Keratinocyte (primary cell): Measurements from ENCODE around the gene CHCHD6. TPM values are rescaled to one million over a fixed set of nuclear protein-coding genes. Genes with fewer than 3 reads are reported as not detected.

Experiments
- DNase-seq: peaks from one replicate; pipeline ENCODE4 v3.0.0-alpha.2; 2011; ENCODE audit warnings: low read depth, missing footprints, low spot score
- FAIRE-seq: peaks from 2 replicates; lab custom pipeline; 2011; peaks lifted over from hg19 to GRCh38; lab: Jason Lieb, UNC
- H2AFZ ChIP-seq: 2 replicates; pipeline ENCODE4 v1.6.0; 2012; ENCODE audit warnings: low read length, control low read depth, inconsistent platforms; ENCODE audit not compliant: control insufficient read depth
- H3K27ac ChIP-seq: 2 replicates; pipeline ENCODE4 v1.5.1; 2011; ENCODE audit warnings: low read length; ENCODE audit not compliant: control insufficient read depth, insufficient read depth
- H3K27me3 ChIP-seq: 3 replicates; pipeline ENCODE4 v1.6.0; 2011; ENCODE audit warnings: low read length; ENCODE audit not compliant: control insufficient read depth, insufficient read depth; ENCODE audit errors: extremely low read depth
- H3K36me3 ChIP-seq, 2 experiments: 2 replicates in 1 of 2; 3 replicates in 1 of 2; pipeline ENCODE4 v1.5.1; 2011; ENCODE audit warnings: low read length in 2 of 2, mild to moderate bottlenecking in 1 of 2; ENCODE audit not compliant: control insufficient read depth in 2 of 2, insufficient read depth in 2 of 2; ENCODE audit errors: extremely low read depth in 1 of 2
- H3K4me1 ChIP-seq: 3 replicates; pipeline ENCODE4 v1.5.1; 2011; ENCODE audit warnings: low read length; ENCODE audit not compliant: control insufficient read depth, insufficient read depth; ENCODE audit errors: extremely low read depth
- H3K4me2 ChIP-seq: 3 replicates; pipeline ENCODE4 v1.6.0; 2011; ENCODE audit warnings: low read depth, low read length; ENCODE audit not compliant: control insufficient read depth, insufficient read depth; ENCODE audit errors: extremely low read depth
- H3K4me3 ChIP-seq, 3 experiments: fragments of 200-600 bp in 1 of 3; sonication (generic) in 1 of 3; 2 replicates in 2 of 3; 3 replicates in 1 of 3; pipeline ENCODE4 v1.5.1; 2011 to 2016; ENCODE audit warnings: low read length in 3 of 3, mild to moderate bottlenecking in 3 of 3, control low read depth in 2 of 3, inconsistent platforms in 1 of 3, low read depth in 1 of 3, mixed read lengths in 1 of 3, mixed run types in 1 of 3, moderate library complexity in 1 of 3; ENCODE audit not compliant: control insufficient read depth in 2 of 3, insufficient read depth in 2 of 3; ENCODE audit errors: extremely low read depth in 1 of 3
- H3K79me2 ChIP-seq: 2 replicates; pipeline ENCODE4 v1.6.0; 2012; ENCODE audit warnings: low read length; ENCODE audit not compliant: control insufficient read depth, insufficient read depth
- H3K9ac ChIP-seq: 3 replicates; pipeline ENCODE4 v1.6.0; 2011; ENCODE audit warnings: low read length; ENCODE audit not compliant: control insufficient read depth, insufficient read depth; ENCODE audit errors: extremely low read depth
- H3K9me1 ChIP-seq: 3 replicates; pipeline ENCODE4 v1.6.0; 2011; ENCODE audit warnings: low read length; ENCODE audit not compliant: control insufficient read depth, insufficient read depth; ENCODE audit errors: extremely low read depth
- H3K9me3 ChIP-seq: 2 replicates; pipeline ENCODE4 v1.5.1; 2012; ENCODE audit warnings: low read depth, low read length; ENCODE audit not compliant: control insufficient read depth
- H4K20me1 ChIP-seq: 3 replicates; pipeline ENCODE4 v1.6.0; 2011; ENCODE audit warnings: low read length; ENCODE audit not compliant: control insufficient read depth, insufficient read depth; ENCODE audit errors: extremely low read depth
- EZH2 ChIP-seq: IDR thresholded peaks from one replicate; pipeline ENCODE4 v1.6.1; 2012; ENCODE audit warnings: inconsistent platforms, mild to moderate bottlenecking, low read length, moderate library complexity
- dilution Hi-C: fragments of 300-500 bp; cut with MboI; formaldehyde crosslinking; loops from one replicate; pipeline ENCODE4 v1.7.0; 2020; ENCODE audit warnings: low sequenced_read_pairs; ENCODE audit not compliant: extremely low pct_ligation_motif_present
- polyA plus RNA-seq, 5 experiments: library from polyadenylated mRNA; depleted of rRNA in 3 of 5; stranded (reverse) in 3 of 5; stranded (forward) in 1 of 5; unstranded in 1 of 5; fragments of >200 nt; gene quantifications; 1 replicate in 1 of 5; 2 replicates in 3 of 5; 3 replicates in 1 of 5; pipeline versions ENCODE4 v1.2.1 to v1.2.3, GENCODE V29; 2011 to 2012; ENCODE audit warnings: missing spikeins in 2 of 5, low read depth in 1 of 5, low replicate concordance in 1 of 5
- TF ChIP-seq, protein P1 (sequence below), 3 experiments: IDR thresholded peaks in 1 of 3; conservative IDR thresholded peaks in 1 of 3; optimal IDR thresholded peaks in 1 of 3; 2 replicates in 2 of 3; 3 replicates in 1 of 3; pipeline versions ENCODE3 to v1.5.1; 2011; ENCODE audit warnings: low read length in 3 of 3, mild to moderate bottlenecking in 3 of 3, moderate library complexity in 2 of 3, control low read depth in 1 of 3, inconsistent platforms in 1 of 3; ENCODE audit not compliant: insufficient read depth in 2 of 3; ENCODE audit errors: extremely low read depth in 1 of 3

The CHCHD6 gene
- polyA plus RNA-seq, 1 donor (not counting 4 experiments of a cell fraction or from before 2014, with no cell fraction given): 21.7 TPM

DNA sequence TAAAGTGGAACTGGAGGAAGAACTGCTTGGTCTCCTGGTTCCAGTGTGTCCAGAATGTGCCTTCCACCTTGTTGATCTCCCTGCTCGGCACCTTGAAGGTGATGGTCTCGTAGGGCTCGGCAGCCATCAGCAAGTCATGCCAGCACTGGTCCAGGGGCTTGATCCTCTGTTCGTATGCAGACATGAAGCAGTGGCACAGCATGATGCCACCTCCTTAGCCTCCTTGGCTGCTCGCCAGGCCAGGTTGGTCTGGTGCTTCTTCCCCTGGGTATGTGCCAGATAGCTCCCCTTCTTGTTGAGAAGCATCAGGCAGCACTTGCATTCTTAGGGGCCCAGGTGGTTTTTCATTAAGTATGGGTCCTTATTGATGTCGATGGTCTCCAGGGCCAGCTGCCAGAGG is 31.3 kb upstream of the CHCHD6 start:
- Histone ChIP-seq H3K27ac (no peak overlapping the region), H3K9me1 (no peaks in the 10 kb centered on the region), H3K27me3 (peaks cover 4% of the 10 kb centered on the region), H3K4me2 (no peak overlapping the region), H2AFZ (no peak overlapping the region), H3K9ac (no peak overlapping the region), H3K4me1 (no peaks in the 10 kb centered on the region), H3K9me3 (no peaks in the 10 kb centered on the region), H3K4me3 (no peak overlapping the region), H3K36me3 (no peaks in the 10 kb centered on the region), H3K79me2 (no peaks in the 10 kb centered on the region), H4K20me1 (no peaks in the 10 kb centered on the region)
- dilution Hi-C loops: no loop called here
- no peak for FAIRE-seq
- DNase-seq: no peak
- TF ChIP-seq, protein P1, sequence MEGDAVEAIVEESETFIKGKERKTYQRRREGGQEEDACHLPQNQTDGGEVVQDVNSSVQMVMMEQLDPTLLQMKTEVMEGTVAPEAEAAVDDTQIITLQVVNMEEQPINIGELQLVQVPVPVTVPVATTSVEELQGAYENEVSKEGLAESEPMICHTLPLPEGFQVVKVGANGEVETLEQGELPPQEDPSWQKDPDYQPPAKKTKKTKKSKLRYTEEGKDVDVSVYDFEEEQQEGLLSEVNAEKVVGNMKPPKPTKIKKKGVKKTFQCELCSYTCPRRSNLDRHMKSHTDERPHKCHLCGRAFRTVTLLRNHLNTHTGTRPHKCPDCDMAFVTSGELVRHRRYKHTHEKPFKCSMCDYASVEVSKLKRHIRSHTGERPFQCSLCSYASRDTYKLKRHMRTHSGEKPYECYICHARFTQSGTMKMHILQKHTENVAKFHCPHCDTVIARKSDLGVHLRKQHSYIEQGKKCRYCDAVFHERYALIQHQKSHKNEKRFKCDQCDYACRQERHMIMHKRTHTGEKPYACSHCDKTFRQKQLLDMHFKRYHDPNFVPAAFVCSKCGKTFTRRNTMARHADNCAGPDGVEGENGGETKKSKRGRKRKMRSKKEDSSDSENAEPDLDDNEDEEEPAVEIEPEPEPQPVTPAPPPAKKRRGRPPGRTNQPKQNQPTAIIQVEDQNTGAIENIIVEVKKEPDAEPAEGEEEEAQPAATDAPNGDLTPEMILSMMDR (optimal IDR thresholded peaks at IDR 0.05 in 1 of 3, IDR thresholded peaks at IDR 0.05 in 1 of 3, conservative IDR thresholded peaks at IDR 0.05 in 1 of 3; ENCODE audit: extremely low read depth in 1 of 3, insufficient read depth in 2 of 3, low read length in 3 of 3): no peak
- no peak for TF ChIP-seq EZH2

DNA sequence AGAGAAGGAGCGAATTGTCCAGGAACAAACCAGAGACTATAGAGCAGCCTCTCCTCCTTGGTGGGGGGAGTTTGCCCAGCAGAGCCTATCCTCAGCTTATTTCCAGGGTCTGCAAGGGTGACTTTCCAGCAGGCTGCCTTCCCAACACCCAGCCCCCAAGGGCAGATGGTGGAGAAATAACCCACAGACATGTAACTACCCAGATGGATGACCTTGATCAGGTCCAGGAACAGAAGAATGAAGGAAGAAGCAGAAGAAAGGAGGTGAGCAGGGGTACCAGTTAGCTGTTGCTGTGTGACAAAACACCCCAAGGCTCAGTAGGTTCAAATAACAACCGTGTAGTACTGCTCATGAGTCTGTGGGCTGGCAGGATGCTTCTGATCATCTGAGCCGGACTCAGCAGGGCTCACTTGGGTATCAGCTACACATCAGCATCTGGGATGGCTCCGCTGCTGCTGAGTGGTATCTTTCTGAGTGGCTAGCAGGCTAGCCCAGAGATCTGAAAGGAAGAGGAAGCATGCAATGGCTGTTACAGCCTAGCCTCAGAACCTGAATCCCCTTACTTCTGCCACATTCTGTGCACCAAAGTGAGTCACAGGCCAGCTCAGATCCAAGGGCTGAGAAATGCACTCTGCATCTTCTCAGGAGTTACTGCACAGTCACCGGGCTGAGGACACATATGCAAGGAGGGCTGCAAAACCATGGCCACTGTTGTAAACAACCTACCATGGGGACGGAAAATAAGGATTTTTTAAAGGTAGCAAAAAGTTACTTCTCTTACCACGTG is 26.9 kb upstream of the CHCHD6 start:
- no peak overlapping the region for H3K4me2 ChIP-seq
- no peaks in the 10 kb centered on the region for H3K9me1 ChIP-seq
- FAIRE-seq: no peak
- H3K36me3 ChIP-seq: no peaks in the 10 kb centered on the region
- H3K27ac ChIP-seq: no peak overlapping the region
- dilution Hi-C loops: no loop called here
- H4K20me1 ChIP-seq: no peaks in the 10 kb centered on the region
- H3K9ac ChIP-seq: no peak overlapping the region
- DNase-seq: no peak
- no peaks in the 10 kb centered on the region for H3K9me3 ChIP-seq
- H2AFZ ChIP-seq: no peak overlapping the region
- TF ChIP-seq, protein P1 (optimal IDR thresholded peaks at IDR 0.05 in 1 of 3, IDR thresholded peaks at IDR 0.05 in 1 of 3, conservative IDR thresholded peaks at IDR 0.05 in 1 of 3; ENCODE audit: extremely low read depth in 1 of 3, insufficient read depth in 2 of 3, low read length in 3 of 3): no peak
- TF ChIP-seq EZH2: no peak
- no peaks in the 10 kb centered on the region for H3K4me1 ChIP-seq
- H3K27me3 ChIP-seq: peaks cover 15% of the 10 kb centered on the region
- no peaks in the 10 kb centered on the region for H3K79me2 ChIP-seq
- H3K4me3 ChIP-seq: no peak overlapping the region
